ENCODE results near the gene LRP1B.

LRP1B gene

GRCh38 chr2:140696449-140696848 lies 1434.4 kb downstream of the LRP1B start:
- Histone ChIP-seq H3K27ac (no peak overlapping the region), H3K4me3 (no peak overlapping the region)
- no peak for TF ChIP-seq CTCF (IDR thresholded peaks at IDR 0.05)
- DNase-seq (ENCODE audit: low spot score) = no peak

- Histone ChIP-seq H3K4me3 (no peak overlapping the region), H3K27ac (no peak overlapping the region)
- DNase-seq (ENCODE audit: low spot score) = no peak
- TF ChIP-seq CTCF (IDR thresholded peaks at IDR 0.05) = no peak
Observed at GRCh38 chr2:140695155-140695554, 1435.7 kb downstream of the LRP1B start.

- DNase-seq (ENCODE audit: low spot score) = no peak
- H3K27ac ChIP-seq = no peak overlapping the region
- TF ChIP-seq CTCF (IDR thresholded peaks at IDR 0.05) = no peak
- H3K4me3 ChIP-seq = no peak overlapping the region
Observed at GRCh38 chr2:140687825-140688224, 1443.0 kb downstream of the LRP1B start.

GRCh38 chr2:140683658-140684057 lies 1447.2 kb downstream of the LRP1B start:
- Histone ChIP-seq H3K27ac (no peak overlapping the region), H3K4me3 (no peak overlapping the region)
- TF ChIP-seq CTCF (IDR thresholded peaks at IDR 0.05) = no peak
- no peak for DNase-seq (ENCODE audit: low spot score)

GRCh38 chr2:140680862-140681261 lies 1450.0 kb downstream of the LRP1B start:
- H3K27ac ChIP-seq = no peak overlapping the region
- no peak for DNase-seq (ENCODE audit: low spot score)
- H3K4me3 ChIP-seq = no peak overlapping the region
- no peak for TF ChIP-seq CTCF (IDR thresholded peaks at IDR 0.05)

GRCh38 chr2:140679752-140680151 lies 1451.1 kb downstream of the LRP1B start:
- TF ChIP-seq CTCF (IDR thresholded peaks at IDR 0.05) = no peak
- DNase-seq (ENCODE audit: low spot score) = no peak
- no peak overlapping the region for H3K4me3 ChIP-seq
- H3K27ac ChIP-seq = no peak overlapping the region

GRCh38 chr2:140669911-140670310 lies 1460.9 kb downstream of the LRP1B start:
- Histone ChIP-seq H3K27ac (no peak overlapping the region), H3K4me3 (no peak overlapping the region)
- no peak for DNase-seq (ENCODE audit: low spot score)
- TF ChIP-seq CTCF (IDR thresholded peaks at IDR 0.05) = no peak

Data from coronary artery (tissue), 2 donors.